D721Med (cell line): ENCODE measurements around the gene MAST3.

Experiments
- DNase-seq: peaks from one replicate; pipeline ENCODE4 v3.0.0; 2011; ENCODE audit warnings: low spot score; ENCODE audit not compliant: insufficient read length
- FAIRE-seq: peaks from 2 replicates; lab custom pipeline; 2011; peaks lifted over from hg19 to GRCh38; lab: Jason Lieb, UNC
- TF ChIP-seq, protein P1 (sequence below): IDR thresholded peaks from 2 replicates; pipeline ENCODE4 v1.5.1; 2012; ENCODE audit warnings: mild to moderate bottlenecking, control low read depth; ENCODE audit not compliant: insufficient read depth; ENCODE audit errors: missing control alignments

The MAST3 gene

DNA sequence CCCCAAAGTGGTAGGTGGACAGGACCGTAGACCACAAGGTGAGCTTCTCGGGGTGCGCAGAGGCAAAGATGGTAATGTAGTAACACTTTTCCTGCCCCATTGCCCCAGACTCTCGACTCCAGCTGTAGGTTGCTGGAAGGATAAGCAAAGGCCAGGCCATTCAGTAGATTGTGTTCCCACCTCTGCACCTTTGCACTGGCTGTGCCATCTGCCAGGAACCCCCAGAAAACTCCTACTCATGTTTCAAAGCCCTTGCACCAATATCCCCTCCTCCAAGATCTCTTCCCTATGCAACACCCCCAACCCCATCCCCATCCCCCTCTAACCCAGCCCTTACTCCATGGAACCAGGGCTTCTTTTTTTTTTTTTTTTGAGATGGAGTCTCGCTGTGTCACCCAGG lies 29.2 kb upstream of the MAST3 start:
- no peak for FAIRE-seq
- TF ChIP-seq, protein P1, sequence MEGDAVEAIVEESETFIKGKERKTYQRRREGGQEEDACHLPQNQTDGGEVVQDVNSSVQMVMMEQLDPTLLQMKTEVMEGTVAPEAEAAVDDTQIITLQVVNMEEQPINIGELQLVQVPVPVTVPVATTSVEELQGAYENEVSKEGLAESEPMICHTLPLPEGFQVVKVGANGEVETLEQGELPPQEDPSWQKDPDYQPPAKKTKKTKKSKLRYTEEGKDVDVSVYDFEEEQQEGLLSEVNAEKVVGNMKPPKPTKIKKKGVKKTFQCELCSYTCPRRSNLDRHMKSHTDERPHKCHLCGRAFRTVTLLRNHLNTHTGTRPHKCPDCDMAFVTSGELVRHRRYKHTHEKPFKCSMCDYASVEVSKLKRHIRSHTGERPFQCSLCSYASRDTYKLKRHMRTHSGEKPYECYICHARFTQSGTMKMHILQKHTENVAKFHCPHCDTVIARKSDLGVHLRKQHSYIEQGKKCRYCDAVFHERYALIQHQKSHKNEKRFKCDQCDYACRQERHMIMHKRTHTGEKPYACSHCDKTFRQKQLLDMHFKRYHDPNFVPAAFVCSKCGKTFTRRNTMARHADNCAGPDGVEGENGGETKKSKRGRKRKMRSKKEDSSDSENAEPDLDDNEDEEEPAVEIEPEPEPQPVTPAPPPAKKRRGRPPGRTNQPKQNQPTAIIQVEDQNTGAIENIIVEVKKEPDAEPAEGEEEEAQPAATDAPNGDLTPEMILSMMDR = no peak

DNA sequence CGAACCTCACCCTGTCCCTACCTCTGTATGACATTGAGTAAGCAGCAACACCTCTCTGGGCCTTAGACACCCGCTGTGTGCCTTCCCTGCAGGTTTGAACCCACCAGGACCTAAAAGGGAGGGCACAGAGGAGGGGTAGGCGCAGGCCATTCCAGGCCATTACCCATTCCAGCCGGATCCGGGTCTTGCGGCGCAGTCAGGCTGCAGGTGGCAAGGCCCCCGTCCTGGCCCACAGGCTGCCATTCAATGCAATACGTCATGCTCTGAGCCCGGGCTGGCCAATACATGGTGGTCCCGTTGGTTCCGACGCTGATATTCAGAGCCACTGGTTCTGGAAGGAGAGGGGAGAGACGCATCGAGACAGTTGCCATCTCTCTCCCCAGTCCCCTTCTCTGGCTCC lies 28.2 kb upstream of the MAST3 start:
- TF ChIP-seq, protein P1 = no peak
- no peak for DNase-seq
- no peak for FAIRE-seq

More for the DNA sequence above, 29.2 kb upstream of the MAST3 start:
- DNase-seq = no peak

DNA sequence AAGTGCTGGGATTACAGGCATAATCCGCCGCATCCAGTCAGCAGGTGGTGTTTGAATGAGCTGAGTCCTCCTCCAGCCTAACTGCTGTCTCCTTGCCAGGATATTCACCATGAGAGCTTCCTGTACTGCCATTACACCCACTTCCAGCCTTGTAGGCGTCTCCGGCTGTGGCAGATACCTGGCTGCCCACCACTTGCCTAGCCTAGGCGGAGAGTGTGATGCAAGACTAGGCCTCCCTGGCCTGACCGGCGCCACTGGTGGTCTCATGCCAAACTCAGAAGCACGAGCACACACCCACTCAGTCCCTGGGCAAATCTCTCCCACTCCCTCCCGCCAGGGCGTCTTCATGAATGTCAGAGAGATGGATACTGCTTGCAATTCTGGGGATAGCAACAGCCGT lies 27.4 kb upstream of the MAST3 start:
- TF ChIP-seq, protein P1 = no peak
- no peak for DNase-seq
- FAIRE-seq = no peak

DNA sequence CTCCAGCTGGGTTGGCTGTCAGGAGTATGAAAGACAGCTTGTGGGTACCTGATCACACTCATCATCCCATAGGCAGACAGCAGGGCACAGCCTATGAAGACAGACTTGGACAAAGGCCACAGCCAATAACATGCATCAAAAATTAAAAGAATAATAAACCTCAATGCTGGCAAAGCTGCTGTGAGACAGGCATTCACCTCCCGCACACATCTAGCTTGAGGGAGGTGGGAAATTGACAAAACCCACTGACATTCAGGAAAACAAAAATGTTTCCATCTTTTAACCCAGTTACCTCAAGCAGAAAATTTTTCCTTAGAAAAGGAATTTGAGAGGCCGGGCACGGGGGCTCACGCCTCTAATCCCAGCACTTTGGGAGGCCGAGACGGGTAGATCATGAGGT lies 25.2 kb upstream of the MAST3 start:
- DNase-seq (no peak), FAIRE-seq (no peak)

DNA sequence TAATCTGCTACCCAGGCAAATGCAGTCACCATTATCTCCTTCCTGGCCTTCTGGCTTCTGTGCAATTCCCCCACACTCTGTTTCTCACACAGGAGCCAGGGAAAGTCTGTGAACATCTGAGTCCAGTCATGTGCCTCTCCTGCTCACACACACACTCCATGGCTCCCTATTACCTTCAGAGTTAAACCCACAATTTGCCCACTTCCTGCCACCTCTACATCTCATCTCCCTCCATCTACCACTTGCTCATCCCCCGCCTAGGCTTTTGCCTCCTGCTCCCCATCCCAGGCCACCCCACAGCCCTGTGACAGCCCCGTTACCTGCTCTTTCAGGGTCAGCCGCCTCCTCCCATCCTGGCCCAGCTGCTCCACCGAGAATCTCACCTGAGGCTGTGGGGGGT lies 24.4 kb upstream of the MAST3 start:
- no peak for FAIRE-seq
- TF ChIP-seq, protein P1 = no peak
- DNase-seq = no peak

More for the DNA sequence above, 25.2 kb upstream of the MAST3 start:
- TF ChIP-seq, protein P1 = no peak

DNA sequence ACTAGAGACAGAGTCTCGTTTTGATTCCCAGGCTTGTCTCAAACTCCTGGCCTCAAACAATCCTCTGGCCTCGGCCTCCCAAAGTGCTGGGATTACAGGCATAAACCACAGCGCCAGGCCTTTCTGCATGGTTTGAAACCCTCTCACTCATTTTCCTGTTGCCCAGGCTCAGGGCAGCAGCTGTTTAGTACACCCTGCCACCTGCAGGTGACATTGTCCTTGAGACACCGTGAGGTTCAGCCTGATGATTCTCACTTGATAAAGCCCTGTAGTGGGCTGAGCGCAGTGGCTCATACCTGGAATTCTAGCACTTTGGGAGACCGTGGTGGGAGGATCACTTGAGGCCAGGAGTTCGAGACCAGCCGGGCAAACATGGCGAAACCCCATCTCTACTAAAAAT lies 23.4 kb upstream of the MAST3 start:
- FAIRE-seq (no peak), DNase-seq (no peak)
- TF ChIP-seq, protein P1 = no peak

GRCh38 chr19:18083929-18084684 lies 13.5 kb upstream of the MAST3 start:
- FAIRE-seq = no peak
- DNase-seq = no peak
- TF ChIP-seq, protein P1 = no peak
